Osteoblast (primary cell): Measurements from ENCODE around the gene NHSL2. TPM values are rescaled to one million over a fixed set of nuclear protein-coding genes. Genes with fewer than 3 reads are reported as not detected.
A peak's percentile ranks its signal among the peaks of the same experiment; 100 is the strongest.

ENCODE experiments used
- DNase-seq: peaks from one replicate; pipeline ENCODE4 v3.0.0; 2011; ENCODE audit warnings: low spot score, mixed read lengths; ENCODE audit not compliant: insufficient read length; ENCODE audit errors: missing footprints
- H2AFZ ChIP-seq: 2 replicates; pipeline ENCODE4 v1.6.0; 2011; ENCODE audit warnings: mild to moderate bottlenecking, low read length
- H3K27ac ChIP-seq: 2 replicates; pipeline ENCODE4 v1.5.1; 2011; ENCODE audit warnings: mild to moderate bottlenecking, low read depth, low read length, moderate library complexity
- H3K27me3 ChIP-seq: 2 replicates; pipeline ENCODE4 v1.6.0; 2012; ENCODE audit warnings: mild to moderate bottlenecking, control low read depth, inconsistent platforms, low read length, moderate library complexity; ENCODE audit not compliant: insufficient read depth
- H3K36me3 ChIP-seq: 2 replicates; pipeline ENCODE4 v1.5.1; 2011; ENCODE audit warnings: mild to moderate bottlenecking, low read length, control low read depth, moderate library complexity; ENCODE audit not compliant: insufficient read depth
- H3K4me1 ChIP-seq: 2 replicates; pipeline ENCODE4 v1.5.1; 2011; ENCODE audit warnings: mild to moderate bottlenecking, low read length, control low read depth, moderate library complexity; ENCODE audit not compliant: insufficient read depth
- H3K4me2 ChIP-seq: 2 replicates; pipeline ENCODE4 v1.6.0; 2011; ENCODE audit warnings: mild to moderate bottlenecking, low read length; ENCODE audit not compliant: insufficient read depth
- H3K4me3 ChIP-seq: fragments of 200-600 bp; sonication (generic); 3 replicates; pipeline ENCODE4 v1.5.1; 2012; ENCODE audit warnings: mild to moderate bottlenecking, low read length, inconsistent platforms; ENCODE audit not compliant: insufficient read depth
- H3K79me2 ChIP-seq: 2 replicates; pipeline ENCODE4 v1.6.0; 2012; ENCODE audit warnings: mild to moderate bottlenecking, low read length, control low read depth, inconsistent platforms; ENCODE audit not compliant: insufficient read depth
- H3K9me3 ChIP-seq: 2 replicates; pipeline ENCODE4 v1.5.1; 2011; ENCODE audit warnings: low read depth, low read length, control low read depth
- H4K20me1 ChIP-seq: 2 replicates; pipeline ENCODE4 v1.6.0; 2012; ENCODE audit warnings: mild to moderate bottlenecking, low read length, control low read depth; ENCODE audit not compliant: insufficient read depth
- CTCF ChIP-seq: IDR thresholded peaks from 2 replicates; pipeline ENCODE4 v1.5.1; 2011; ENCODE audit warnings: mild to moderate bottlenecking, low read depth, low read length, moderate library complexity; ENCODE audit errors: extremely low read depth
- total RNA-seq: library from RNA; depleted of rRNA; stranded (reverse); fragments of >200 nt; gene quantifications from 2 replicates; pipeline ENCODE4 v1.2.3, GENCODE V29; 2012

The NHSL2 gene
- total RNA-seq, 1 donor = 1.1 TPM

- Histone ChIP-seq H3K4me3 (no peak overlapping the region), H2AFZ (no peak overlapping the region), H3K4me1 (peaks cover 4% of the 10 kb centered on the region), H3K27ac (peak overlapping the region; percentile 21), H3K4me2 (no peak overlapping the region), H3K79me2 (no peaks in the 10 kb centered on the region), H3K9me3 (no peaks in the 10 kb centered on the region), H3K36me3 (no peaks in the 10 kb centered on the region), H4K20me1 (no peaks in the 10 kb centered on the region), H3K27me3 (peaks cover 27% of the 10 kb centered on the region)
- DNase-seq = no peak
- no peak for TF ChIP-seq CTCF
These were observed 86.7 kb downstream of the NHSL2 start for GRCh38 chrX:71997320-71997719.

- no peak for DNase-seq
- H3K27me3 ChIP-seq = peaks cover 26% of the 10 kb centered on the region
- no peaks in the 10 kb centered on the region for H4K20me1 ChIP-seq
- H3K4me2 ChIP-seq = no peak overlapping the region
- no peaks in the 10 kb centered on the region for H3K79me2 ChIP-seq
- TF ChIP-seq CTCF = peak; percentile 81
- H2AFZ ChIP-seq = no peak overlapping the region
- H3K9me3 ChIP-seq = no peaks in the 10 kb centered on the region
- no peaks in the 10 kb centered on the region for H3K36me3 ChIP-seq
- H3K27ac ChIP-seq = no peak overlapping the region
- no peak overlapping the region for H3K4me3 ChIP-seq
- peaks cover 12% of the 10 kb centered on the region for H3K4me1 ChIP-seq
These were observed 88.3 kb downstream of the NHSL2 start for GRCh38 chrX:71998836-71999509.

GRCh38 chrX:71999535-71999934 is 88.9 kb downstream of the NHSL2 start:
- Histone ChIP-seq H4K20me1 (no peaks in the 10 kb centered on the region), H2AFZ (no peak overlapping the region), H3K9me3 (no peaks in the 10 kb centered on the region), H3K4me2 (no peak overlapping the region), H3K27me3 (peaks cover 30% of the 10 kb centered on the region), H3K4me3 (no peak overlapping the region), H3K4me1 (peaks cover 16% of the 10 kb centered on the region), H3K27ac (no peak overlapping the region), H3K79me2 (no peaks in the 10 kb centered on the region), H3K36me3 (no peaks in the 10 kb centered on the region)
- DNase-seq = no peak
- TF ChIP-seq CTCF = no peak

- DNase-seq = no peak
- H3K9me3 ChIP-seq = no peaks in the 10 kb centered on the region
- no peak overlapping the region for H3K27ac ChIP-seq
- no peak overlapping the region for H2AFZ ChIP-seq
- TF ChIP-seq CTCF = no peak
- H4K20me1 ChIP-seq = peaks cover 7% of the 10 kb centered on the region
- H3K4me3 ChIP-seq = no peak overlapping the region
- H3K36me3 ChIP-seq = no peaks in the 10 kb centered on the region
- H3K4me1 ChIP-seq = peaks cover 16% of the 10 kb centered on the region
- H3K79me2 ChIP-seq = no peaks in the 10 kb centered on the region
- H3K27me3 ChIP-seq = peaks cover 40% of the 10 kb centered on the region
- no peak overlapping the region for H3K4me2 ChIP-seq
These were observed 90.8 kb downstream of the NHSL2 start for GRCh38 chrX:72001471-72001870.
